ENCODE measurements around the gene LONP2.
"Not testable (repeated sequence)": the region's sequence is repeated elsewhere in the genome, so short reads cannot be mapped to it uniquely, and the experiment has no call there.

The LONP2 gene

GRCh38 chr16:48282636-48283263, 38.6 kb downstream of the LONP2 start:
- no peak for DNase-seq (ENCODE audit: insufficient read length, low spot score)
- FAIRE-seq: no peak

DNA sequence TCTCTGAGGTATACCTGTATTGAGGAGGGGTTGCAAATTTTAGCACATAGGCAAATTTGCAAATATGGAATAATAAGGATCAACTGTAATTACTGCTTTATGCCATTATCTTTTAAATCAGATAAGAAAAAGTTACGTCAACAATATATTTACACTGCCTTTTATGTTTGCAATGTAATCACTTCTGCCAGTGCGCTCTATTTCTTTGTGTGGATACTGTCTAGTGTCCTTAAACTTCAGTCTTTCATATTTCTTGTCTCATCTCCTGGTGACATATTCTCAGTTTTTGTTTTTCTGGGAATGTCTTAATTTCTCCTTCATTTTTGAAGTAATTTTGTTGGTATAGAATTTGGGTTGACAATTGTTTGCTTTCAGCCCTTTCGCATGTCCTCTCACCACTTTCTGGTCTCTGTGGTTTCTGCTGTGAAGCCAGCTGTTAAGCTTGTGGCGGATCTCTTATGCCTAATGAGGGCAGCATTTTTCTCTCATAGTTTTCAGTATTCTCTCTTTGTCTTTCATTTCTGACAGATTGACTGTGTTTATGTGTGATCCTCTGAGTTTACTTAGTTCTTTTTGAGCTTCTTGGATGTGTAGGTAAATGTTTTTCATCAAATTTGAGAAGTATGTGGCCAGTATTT, 40.8 kb downstream of the LONP2 start:
- FAIRE-seq: no peak
- DNase-seq (ENCODE audit: insufficient read length, low spot score): no peak

GRCh38 chr16:48287239-48287638, 43.1 kb downstream of the LONP2 start:
- no peak for FAIRE-seq

GRCh38 chr16:48291303-48291702, 47.2 kb downstream of the LONP2 start:
- DNase-seq (ENCODE audit: insufficient read length, low spot score): peak; percentile 4
- FAIRE-seq: no peak

More at GRCh38 chr16:48287239-48287638, 43.1 kb downstream of the LONP2 start:
- no peak for DNase-seq (ENCODE audit: insufficient read length, low spot score)

DNA sequence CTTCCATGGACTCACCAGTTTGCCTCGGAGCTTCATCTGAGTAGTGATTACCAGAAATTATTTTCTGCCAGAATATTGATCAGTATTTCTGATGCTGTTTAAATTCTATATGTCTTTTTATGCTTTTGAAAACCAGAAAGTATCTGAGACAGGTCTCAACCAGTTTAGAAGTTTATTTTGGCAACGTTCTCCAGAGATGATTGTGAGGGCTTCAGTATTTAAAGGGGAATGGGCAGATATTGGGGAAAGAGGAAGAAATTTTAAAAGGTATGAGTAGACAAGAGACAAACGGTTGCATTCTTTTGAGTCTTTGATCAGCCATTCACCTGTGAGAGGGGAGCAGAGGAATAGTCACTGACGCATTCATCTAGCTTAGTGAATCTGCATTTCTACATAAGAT, 47.7 kb downstream of the LONP2 start:
- DNase-seq (ENCODE audit: insufficient read length, low spot score): no peak
- FAIRE-seq: no peak

GRCh38 chr16:48292452-48292851, 48.4 kb downstream of the LONP2 start:
- FAIRE-seq (no peak), DNase-seq (ENCODE audit: insufficient read length, low spot score) (no peak)

GRCh38 chr16:48294724-48295123, 50.6 kb downstream of the LONP2 start:
- DNase-seq (ENCODE audit: insufficient read length, low spot score) (no peak), FAIRE-seq (no peak)

DNA sequence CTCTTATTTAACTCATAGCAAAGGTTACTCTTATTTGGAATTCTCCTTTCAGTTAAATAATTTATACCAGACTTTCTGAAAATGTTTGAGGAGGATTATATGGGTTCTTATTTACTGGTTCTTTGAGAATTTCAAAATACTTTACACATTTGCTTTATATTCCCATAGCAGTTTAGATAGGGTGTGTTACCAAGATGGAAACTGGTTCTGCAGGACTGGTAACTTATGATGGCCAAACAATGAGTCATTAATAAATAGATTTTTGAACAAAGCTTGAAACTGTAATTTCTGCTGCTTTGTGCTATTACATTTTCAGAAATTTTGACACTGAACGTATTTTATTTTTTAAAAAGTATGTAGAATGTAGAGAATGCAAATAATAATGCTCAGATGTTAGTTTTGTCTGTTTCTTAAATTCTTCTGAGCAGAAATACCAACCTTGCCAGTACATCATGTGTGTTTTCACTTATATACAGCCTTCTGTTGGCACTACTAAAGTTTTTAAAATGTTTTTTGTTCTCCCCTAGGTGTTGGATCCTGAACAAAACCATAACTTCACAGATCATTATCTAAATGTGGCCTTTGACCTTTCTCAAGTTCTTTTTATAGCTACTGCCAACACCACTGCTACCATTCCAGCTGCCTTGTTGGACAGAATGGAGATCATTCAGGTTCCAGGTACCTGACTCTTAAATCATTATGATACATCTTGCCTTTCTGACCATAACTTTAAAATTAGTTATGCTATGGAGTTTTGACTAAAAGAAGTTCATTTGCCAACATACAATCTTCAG, 51.6 kb downstream of the LONP2 start:
- DNase-seq (ENCODE audit: insufficient read length, low spot score) (no peak), FAIRE-seq (no peak)

DNA sequence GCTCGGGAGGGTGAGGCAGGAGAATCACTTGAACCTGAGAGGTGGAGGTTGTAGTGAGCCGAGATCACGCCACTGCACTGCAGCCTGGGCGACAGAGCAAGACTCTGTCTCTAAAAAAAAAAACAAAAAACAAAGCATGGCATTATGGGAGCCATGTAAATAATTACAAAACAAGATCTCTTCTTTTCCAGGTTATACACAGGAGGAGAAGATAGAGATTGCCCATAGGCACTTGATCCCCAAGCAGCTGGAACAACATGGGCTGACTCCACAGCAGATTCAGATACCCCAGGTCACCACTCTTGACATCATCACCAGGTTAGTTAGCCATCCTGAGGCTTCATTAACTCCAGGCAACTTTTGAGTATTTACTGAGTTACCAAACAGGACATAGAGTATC, 55.4 kb downstream of the LONP2 start:
- DNase-seq (ENCODE audit: insufficient read length, low spot score): no peak
- no peak for FAIRE-seq

DNA sequence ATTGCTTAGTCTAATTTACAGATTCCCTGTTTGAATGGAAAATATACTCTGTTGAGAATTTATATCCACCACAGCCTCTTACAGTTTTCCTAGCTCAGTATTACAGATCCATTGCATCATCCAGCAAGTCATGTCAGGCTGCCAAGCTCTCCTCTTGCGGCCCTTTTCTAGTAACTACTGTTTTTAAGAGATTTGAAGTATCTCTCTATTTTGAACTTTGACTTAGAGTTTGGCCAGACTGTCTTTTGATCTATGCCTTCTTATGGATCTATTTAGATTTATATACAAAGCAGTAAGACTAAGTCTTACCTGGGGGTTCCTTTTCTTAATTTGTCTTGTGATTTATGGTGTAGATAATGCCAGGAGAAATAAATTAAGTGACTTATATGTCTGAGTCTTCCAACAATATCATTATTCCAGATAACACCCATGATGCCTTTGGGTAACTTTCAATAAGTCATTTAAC, 56.3 kb downstream of the LONP2 start:
- no peak for FAIRE-seq

DNA sequence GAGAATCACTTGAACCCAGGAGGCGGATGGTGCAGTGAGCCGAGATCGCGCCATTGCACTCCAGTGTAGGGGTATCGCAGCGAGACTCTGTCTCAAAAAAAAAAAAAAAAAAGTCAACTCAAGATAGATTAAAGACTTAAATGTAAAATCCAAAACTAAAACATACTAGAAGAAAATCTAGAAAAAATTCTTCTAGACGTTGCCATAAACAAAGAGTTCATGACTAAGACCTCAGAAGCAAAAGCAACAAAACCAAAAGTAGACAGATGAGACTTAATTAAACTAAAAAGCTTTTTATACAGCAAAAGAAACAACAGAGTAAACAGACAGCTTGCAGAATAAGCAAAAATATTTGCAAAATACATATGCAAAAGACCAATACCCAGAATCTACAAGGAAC, 64.4 kb downstream of the LONP2 start:
- FAIRE-seq (no peak), DNase-seq (ENCODE audit: insufficient read length, low spot score) (no peak)

More for the DNA sequence above, 56.3 kb downstream of the LONP2 start:
- no peak for DNase-seq (ENCODE audit: insufficient read length, low spot score)

GRCh38 chr16:48310908-48311641, 67.0 kb downstream of the LONP2 start:
- DNase-seq (ENCODE audit: insufficient read length, low spot score) (no peak), FAIRE-seq (no peak)

- not testable (repeated sequence) for FAIRE-seq; DNase-seq (ENCODE audit: insufficient read length, low spot score)
Measured at GRCh38 chr16:48313905-48314304, 69.8 kb downstream of the LONP2 start.

DNA sequence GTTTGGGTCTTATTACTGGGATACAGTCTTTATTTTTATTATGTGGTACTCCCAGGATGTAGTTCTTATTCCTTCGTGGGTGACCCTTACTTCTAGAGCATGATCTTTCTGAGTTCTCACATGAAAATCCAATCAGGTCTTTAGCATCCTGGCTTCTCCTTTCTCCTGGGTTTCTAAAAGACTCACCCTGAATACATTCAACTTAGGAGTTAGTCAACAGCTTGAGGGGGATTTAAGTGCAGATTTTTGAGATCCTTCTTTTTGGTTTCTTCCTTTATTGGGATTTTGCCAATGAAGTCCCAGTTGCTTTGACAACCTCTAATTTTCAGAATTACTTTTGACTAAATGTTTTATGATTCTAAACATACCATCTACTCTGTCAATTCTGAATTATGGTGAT, 72.9 kb downstream of the LONP2 start:
- DNase-seq (ENCODE audit: insufficient read length, low spot score) (no peak), FAIRE-seq (no peak)

DNA sequence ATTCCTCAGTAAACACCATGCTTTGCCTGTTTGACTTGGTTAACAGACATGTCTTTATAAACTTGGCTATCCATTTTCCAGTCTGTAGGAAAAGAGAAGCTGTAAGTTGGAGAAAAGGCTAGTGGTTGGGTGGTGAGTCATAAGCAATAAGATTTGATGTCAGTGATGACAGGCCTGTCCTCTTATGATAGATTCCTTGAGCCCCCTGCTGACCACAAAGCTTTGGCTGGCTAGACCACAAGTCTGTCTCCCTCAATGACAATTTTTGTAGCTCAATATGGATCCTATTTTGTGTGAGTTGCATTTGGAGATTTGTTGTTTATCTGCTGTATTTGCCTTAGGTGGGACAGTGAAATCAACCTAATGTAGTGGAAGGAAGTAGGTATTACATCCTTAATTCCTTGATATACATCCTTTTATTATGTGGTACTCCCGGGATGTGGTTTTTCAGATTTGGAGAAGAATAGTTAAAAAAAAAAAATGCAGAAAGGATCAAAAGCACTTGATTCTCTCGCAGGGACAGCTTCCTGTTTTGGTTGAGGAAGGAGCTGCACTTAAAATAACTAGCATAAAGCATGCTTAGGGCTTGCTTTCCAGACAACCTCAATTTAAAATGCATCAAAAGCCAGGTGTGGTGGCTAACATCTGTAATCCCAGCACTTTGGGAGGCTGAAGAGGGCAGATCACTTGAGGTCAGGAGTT, 73.7 kb downstream of the LONP2 start:
- DNase-seq (ENCODE audit: insufficient read length, low spot score) (peak; percentile 61), FAIRE-seq (no peak)

GRCh38 chr16:48318630-48319029, 74.5 kb downstream of the LONP2 start:
- DNase-seq (ENCODE audit: insufficient read length, low spot score) (no peak), FAIRE-seq (no peak)

DNA sequence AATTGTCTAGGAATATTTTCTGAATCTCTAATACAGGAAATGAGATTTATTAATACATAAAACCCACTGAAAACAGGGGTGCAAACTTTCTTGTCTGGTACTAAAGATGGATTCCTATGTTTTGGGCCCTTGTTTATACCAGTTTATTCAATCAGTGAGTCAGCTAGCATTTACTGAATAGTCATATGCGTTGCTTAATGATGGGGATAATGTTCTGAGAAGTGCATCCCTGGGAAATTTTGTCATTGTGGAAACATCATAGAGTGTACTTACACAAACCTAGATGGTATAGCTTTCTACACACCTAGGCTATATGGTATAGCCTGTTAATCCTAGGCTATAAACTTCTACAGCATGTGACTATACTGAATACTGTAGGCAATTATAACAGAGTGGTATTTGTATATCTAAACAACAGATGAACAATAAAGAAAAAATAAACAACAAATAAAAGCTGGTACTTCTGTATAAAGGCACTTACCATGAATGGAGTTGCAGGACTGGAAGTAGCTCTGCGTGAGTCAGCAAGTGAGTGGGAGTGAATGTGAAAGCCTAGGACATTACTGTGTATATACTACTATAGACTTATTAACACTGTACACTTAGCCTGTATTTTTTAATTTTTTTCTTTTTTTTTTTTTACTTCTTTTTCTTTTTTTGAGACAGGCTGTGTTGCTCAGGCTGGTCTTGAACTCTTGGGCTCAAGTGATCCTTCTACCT, 77.4 kb downstream of the LONP2 start:
- no peak for FAIRE-seq
- DNase-seq (ENCODE audit: insufficient read length, low spot score): no peak

- DNase-seq (ENCODE audit: insufficient read length, low spot score) (no peak), FAIRE-seq (no peak)
Measured at GRCh38 chr16:48323783-48324775, 80.0 kb downstream of the LONP2 start.

DNA sequence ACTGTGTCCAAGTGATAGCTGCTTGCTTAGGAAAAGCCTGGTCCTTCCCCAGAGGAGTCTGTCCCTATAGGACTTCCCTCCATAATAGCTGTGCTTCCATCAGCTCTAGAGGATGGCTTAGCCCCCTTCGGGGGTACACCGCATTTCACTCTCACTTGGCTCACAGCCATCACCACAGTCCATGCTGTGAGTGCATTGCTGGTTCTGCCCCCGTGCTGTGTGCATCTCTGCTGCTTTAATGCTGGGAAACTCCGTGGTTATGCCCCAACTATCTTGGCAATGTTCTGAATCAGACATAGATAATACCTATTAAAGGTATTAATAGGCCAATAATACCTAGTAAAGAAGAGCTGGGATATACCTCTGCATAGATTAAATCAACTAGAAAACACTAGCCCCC, 82.8 kb downstream of the LONP2 start:
- FAIRE-seq (no peak), DNase-seq (ENCODE audit: insufficient read length, low spot score) (no peak)
